ENCODE data around the gene TTLL6. TPM values are rescaled to one million over a fixed set of nuclear protein-coding genes. Genes with fewer than 3 reads are reported as not detected.

Gene TTLL6
- total and polyA plus RNA-seq, 4 donors = 0.02 to 0.08 TPM; not detected in 2

- TF ChIP-seq, protein P1, sequence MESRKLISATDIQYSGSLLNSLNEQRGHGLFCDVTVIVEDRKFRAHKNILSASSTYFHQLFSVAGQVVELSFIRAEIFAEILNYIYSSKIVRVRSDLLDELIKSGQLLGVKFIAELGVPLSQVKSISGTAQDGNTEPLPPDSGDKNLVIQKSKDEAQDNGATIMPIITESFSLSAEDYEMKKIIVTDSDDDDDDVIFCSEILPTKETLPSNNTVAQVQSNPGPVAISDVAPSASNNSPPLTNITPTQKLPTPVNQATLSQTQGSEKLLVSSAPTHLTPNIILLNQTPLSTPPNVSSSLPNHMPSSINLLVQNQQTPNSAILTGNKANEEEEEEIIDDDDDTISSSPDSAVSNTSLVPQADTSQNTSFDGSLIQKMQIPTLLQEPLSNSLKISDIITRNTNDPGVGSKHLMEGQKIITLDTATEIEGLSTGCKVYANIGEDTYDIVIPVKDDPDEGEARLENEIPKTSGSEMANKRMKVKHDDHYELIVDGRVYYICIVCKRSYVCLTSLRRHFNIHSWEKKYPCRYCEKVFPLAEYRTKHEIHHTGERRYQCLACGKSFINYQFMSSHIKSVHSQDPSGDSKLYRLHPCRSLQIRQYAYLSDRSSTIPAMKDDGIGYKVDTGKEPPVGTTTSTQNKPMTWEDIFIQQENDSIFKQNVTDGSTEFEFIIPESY (IDR thresholded peaks at IDR 0.05) = no peak
- TF ChIP-seq FOXA2 (IDR thresholded peaks at IDR 0.05) = no peak
- TF ChIP-seq RAD21 (IDR thresholded peaks at IDR 0.05) = no peak
- no peak for TF ChIP-seq MAX (IDR thresholded peaks at IDR 0.05)
These were observed 1.7 kb downstream of the TTLL6 start (continued) for GRCh38 chr17:48815311-48815710.

DNA sequence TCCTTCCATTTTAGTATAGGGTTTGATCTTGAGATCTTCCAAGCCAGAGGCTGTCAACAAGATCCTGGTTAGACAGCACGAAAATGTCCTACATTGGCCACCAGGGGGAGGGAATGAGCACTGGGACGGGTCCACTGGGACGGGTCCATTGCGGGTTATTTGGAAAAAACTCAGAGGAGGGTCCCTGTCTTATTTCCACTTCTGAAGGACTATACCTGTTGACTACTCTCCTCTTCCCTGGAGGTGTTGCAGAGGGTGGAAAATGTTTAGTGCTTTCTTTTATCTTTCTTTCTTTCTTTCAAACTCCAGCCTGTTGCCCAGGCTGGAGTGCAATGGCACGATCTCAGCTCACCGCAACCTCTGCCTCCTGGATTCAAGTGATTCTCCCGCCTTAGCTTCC, 2.5 kb downstream of the TTLL6 start:
- peak; percentile 66 for DNase-seq (ENCODE audit: low spot score)
- no peaks in the 10 kb centered on the region for H3K27me3 ChIP-seq (ENCODE audit: control insufficient read depth in 4 of 4, insufficient read depth in 4 of 4, low read length in 3 of 4)

More for the DNA sequence above, 2.5 kb downstream of the TTLL6 start:
- Histone ChIP-seq H3K27ac (ENCODE audit: low read depth in 1 of 2, low read length in 2 of 2) (no peak overlapping the region), H3K4me3 (ENCODE audit: low read depth in 1 of 3, low read length in 3 of 3) (no peak overlapping the region), H3K9ac (ENCODE audit: low read depth in 1 of 2, low read length in 2 of 2) (no peak overlapping the region), H3K4me1 (ENCODE audit: control insufficient read depth in 4 of 4, insufficient read depth in 4 of 4, low read length in 3 of 4) (peaks cover 0 to 15% (median 9%) of the 10 kb centered on the region in 4 donors), H3K36me3 (ENCODE audit: control insufficient read depth in 4 of 4, insufficient read depth in 3 of 4, low read depth in 1 of 4, low read length in 3 of 4) (no peaks in the 10 kb centered on the region), H3K9me3 (ENCODE audit: control insufficient read depth in 4 of 4, low read length in 3 of 4) (no peaks in the 10 kb centered on the region)
- no peak for TF ChIP-seq FOXA2 (IDR thresholded peaks at IDR 0.05)
- TF ChIP-seq, protein P2, sequence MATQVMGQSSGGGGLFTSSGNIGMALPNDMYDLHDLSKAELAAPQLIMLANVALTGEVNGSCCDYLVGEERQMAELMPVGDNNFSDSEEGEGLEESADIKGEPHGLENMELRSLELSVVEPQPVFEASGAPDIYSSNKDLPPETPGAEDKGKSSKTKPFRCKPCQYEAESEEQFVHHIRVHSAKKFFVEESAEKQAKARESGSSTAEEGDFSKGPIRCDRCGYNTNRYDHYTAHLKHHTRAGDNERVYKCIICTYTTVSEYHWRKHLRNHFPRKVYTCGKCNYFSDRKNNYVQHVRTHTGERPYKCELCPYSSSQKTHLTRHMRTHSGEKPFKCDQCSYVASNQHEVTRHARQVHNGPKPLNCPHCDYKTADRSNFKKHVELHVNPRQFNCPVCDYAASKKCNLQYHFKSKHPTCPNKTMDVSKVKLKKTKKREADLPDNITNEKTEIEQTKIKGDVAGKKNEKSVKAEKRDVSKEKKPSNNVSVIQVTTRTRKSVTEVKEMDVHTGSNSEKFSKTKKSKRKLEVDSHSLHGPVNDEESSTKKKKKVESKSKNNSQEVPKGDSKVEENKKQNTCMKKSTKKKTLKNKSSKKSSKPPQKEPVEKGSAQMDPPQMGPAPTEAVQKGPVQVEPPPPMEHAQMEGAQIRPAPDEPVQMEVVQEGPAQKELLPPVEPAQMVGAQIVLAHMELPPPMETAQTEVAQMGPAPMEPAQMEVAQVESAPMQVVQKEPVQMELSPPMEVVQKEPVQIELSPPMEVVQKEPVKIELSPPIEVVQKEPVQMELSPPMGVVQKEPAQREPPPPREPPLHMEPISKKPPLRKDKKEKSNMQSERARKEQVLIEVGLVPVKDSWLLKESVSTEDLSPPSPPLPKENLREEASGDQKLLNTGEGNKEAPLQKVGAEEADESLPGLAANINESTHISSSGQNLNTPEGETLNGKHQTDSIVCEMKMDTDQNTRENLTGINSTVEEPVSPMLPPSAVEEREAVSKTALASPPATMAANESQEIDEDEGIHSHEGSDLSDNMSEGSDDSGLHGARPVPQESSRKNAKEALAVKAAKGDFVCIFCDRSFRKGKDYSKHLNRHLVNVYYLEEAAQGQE (IDR thresholded peaks at IDR 0.05) = no peak
- TF ChIP-seq, protein P1 (IDR thresholded peaks at IDR 0.05) = no peak
- no peak for TF ChIP-seq SP1 (IDR thresholded peaks at IDR 0.05)
- TF ChIP-seq RAD21 (IDR thresholded peaks at IDR 0.05) = peak; percentile 79 to 86
- TF ChIP-seq HNF4A (conservative IDR thresholded peaks at IDR 0.05) = peak in 1 of 2 donors; percentile 30
- TF ChIP-seq TAF1 (conservative IDR thresholded peaks at IDR 0.05) = no peak
- TF ChIP-seq RXRA (IDR thresholded peaks at IDR 0.05) = no peak
- TF ChIP-seq MAX (IDR thresholded peaks at IDR 0.05) = no peak
- TF ChIP-seq FOXA1 (IDR thresholded peaks at IDR 0.05) = no peak
- no peak for TF ChIP-seq HNF4G (IDR thresholded peaks at IDR 0.05)
- TF ChIP-seq, protein P3, sequence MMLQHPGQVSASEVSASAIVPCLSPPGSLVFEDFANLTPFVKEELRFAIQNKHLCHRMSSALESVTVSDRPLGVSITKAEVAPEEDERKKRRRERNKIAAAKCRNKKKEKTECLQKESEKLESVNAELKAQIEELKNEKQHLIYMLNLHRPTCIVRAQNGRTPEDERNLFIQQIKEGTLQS (IDR thresholded peaks at IDR 0.05) = no peak
- no peak for TF ChIP-seq GABPA (IDR thresholded peaks at IDR 0.05 in 1 of 2, conservative IDR thresholded peaks at IDR 0.05 in 1 of 2)
- TF ChIP-seq JUND (IDR thresholded peaks at IDR 0.05) = no peak
- TF ChIP-seq YY1 (IDR thresholded peaks at IDR 0.05) = no peak
- TF ChIP-seq EGR1 (IDR thresholded peaks at IDR 0.05; ENCODE audit: low read depth in 2 of 2) = no peak
- TF ChIP-seq, protein P4, sequence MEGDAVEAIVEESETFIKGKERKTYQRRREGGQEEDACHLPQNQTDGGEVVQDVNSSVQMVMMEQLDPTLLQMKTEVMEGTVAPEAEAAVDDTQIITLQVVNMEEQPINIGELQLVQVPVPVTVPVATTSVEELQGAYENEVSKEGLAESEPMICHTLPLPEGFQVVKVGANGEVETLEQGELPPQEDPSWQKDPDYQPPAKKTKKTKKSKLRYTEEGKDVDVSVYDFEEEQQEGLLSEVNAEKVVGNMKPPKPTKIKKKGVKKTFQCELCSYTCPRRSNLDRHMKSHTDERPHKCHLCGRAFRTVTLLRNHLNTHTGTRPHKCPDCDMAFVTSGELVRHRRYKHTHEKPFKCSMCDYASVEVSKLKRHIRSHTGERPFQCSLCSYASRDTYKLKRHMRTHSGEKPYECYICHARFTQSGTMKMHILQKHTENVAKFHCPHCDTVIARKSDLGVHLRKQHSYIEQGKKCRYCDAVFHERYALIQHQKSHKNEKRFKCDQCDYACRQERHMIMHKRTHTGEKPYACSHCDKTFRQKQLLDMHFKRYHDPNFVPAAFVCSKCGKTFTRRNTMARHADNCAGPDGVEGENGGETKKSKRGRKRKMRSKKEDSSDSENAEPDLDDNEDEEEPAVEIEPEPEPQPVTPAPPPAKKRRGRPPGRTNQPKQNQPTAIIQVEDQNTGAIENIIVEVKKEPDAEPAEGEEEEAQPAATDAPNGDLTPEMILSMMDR (IDR thresholded peaks at IDR 0.05; ENCODE audit: low read depth, low read length, missing input control) = peak; percentile 76
- no peak for TF ChIP-seq NR2F2 (IDR thresholded peaks at IDR 0.05)
- WGBS = 25% methylated on average over 7 of the region's 7 CpGs
